Measurements from ENCODE around the gene NFS1.

NFS1 gene

DNA sequence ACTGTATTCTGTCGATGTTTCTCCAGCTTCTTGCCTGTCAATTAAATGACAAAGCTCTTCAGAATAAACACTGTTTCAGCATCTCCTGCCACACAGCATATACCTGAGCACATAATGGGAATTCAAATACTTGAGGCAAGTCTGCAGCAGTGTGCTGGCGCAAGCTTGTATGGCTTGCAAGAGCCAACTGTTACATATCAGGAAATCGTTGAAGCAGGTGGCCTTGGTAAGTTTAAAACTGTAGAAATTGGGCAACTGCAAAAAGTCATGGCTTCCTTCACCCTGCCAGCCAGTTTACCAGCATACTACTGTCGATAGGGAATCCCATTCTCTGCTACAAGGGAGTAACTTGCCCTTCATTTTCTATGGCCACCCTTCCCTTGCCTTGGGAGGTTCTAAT, 57.4 kb downstream of the NFS1 start:
- no peak for DNase-seq (ENCODE audit: insufficient read length, low spot score)
- no peak for FAIRE-seq
- TF ChIP-seq, protein P1, sequence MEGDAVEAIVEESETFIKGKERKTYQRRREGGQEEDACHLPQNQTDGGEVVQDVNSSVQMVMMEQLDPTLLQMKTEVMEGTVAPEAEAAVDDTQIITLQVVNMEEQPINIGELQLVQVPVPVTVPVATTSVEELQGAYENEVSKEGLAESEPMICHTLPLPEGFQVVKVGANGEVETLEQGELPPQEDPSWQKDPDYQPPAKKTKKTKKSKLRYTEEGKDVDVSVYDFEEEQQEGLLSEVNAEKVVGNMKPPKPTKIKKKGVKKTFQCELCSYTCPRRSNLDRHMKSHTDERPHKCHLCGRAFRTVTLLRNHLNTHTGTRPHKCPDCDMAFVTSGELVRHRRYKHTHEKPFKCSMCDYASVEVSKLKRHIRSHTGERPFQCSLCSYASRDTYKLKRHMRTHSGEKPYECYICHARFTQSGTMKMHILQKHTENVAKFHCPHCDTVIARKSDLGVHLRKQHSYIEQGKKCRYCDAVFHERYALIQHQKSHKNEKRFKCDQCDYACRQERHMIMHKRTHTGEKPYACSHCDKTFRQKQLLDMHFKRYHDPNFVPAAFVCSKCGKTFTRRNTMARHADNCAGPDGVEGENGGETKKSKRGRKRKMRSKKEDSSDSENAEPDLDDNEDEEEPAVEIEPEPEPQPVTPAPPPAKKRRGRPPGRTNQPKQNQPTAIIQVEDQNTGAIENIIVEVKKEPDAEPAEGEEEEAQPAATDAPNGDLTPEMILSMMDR (IDR thresholded peaks at IDR 0.05; ENCODE audit: insufficient read depth, missing control alignments) = no peak

DNA sequence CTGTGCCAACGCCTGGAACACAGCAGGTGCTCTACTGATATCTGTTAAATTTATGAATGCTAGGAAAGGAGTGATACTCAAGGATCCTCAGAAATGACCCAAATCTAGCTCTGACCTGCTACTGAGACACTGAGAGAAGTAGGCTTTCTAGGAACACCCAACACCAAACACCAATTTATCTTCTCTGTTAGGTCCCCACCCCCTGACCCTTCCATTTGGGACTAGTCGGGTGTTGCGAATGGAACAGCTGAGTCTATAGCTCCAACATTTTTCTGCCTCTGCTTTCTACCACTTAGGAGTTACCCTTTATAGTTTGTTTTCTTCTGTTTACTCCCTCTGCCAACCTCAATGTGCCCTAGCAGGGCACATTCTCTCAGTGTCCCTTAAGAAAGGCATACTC, 58.4 kb downstream of the NFS1 start:
- DNase-seq (ENCODE audit: insufficient read length, low spot score) = no peak
- TF ChIP-seq, protein P1 (IDR thresholded peaks at IDR 0.05; ENCODE audit: insufficient read depth, missing control alignments) = no peak
- no peak for FAIRE-seq

DNA sequence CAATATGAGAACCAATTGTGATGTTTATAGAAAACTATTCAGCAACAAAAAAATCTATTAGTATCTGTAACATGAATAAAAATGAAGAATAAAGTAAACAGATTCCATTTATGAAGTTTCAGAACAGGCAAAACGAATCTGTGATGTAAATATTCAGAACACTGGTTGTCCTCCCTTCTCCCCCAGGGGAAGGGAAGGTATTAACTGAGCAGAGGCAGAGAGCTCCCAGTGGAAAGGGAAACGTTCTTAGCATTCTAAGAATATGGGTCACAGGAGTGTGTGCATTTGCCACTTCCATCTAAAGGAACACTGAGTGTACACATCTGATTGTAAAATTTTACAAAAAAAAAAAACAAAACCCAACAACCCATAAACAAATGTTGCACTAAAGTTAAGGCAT, 60.4 kb downstream of the NFS1 start:
- TF ChIP-seq, protein P1 (IDR thresholded peaks at IDR 0.05; ENCODE audit: insufficient read depth, missing control alignments) = no peak
- FAIRE-seq (no peak), DNase-seq (ENCODE audit: insufficient read length, low spot score) (no peak)

DNA sequence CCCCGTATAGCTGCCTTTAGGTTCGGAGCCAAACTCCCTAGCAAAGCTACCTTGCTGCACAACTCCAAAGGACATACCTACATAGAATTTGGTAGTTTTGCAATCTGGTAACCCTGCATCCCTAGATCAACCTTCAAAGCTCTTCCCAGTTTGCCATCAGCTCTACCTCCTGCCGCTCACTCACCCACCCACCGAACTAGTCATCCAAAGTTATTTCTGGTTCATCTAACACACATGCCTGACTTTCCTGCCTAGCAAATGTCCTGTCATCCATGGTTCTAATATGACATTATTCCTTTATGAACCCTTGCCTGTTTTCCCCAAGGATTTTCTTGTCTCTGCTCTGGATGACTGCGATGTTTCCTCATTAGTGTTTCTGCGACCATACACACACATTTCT, 61.9 kb downstream of the NFS1 start:
- TF ChIP-seq, protein P1 (IDR thresholded peaks at IDR 0.05; ENCODE audit: insufficient read depth, missing control alignments) = no peak
- no peak for DNase-seq (ENCODE audit: insufficient read length, low spot score)
- no peak for FAIRE-seq

DNA sequence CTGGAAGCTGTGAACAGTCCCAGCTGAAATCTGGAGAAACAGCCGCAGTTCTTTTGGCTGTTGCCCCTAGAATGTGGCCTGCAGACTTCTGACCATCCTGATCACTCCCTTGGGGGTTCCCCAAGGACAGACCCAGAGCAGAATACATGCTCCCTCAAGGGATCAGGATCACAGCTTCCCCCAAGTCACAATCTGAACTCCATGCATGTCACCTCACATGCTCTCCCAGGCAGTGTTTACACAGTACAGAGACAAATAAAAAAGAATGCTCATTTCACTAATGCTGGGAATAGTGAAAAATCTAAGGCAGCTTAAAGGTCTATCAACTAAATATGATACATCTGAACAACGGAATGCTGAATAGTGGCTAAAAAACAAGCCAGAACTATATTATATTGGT, 63.1 kb downstream of the NFS1 start:
- FAIRE-seq (no peak), DNase-seq (ENCODE audit: insufficient read length, low spot score) (no peak)
- TF ChIP-seq, protein P1 (IDR thresholded peaks at IDR 0.05; ENCODE audit: insufficient read depth, missing control alignments) = no peak

DNA sequence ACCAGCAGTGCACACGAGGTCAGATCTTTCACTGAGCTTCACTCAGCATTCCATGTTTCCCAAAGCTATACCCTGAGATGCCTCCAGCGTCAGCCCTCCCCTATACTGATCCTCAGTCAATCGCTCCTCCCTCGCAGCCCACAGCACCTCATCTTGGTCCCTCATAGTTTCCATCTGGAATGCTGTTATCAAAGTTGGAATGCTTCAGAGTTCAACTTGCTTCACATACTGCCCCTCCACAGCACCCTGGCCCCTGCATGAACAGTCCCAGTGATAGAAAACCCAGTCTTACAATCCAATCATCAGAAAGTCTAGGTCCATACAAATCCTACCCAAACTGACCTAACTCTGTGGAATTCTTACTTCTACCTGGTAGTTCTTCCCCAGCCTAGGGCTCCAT, 63.5 kb downstream of the NFS1 start:
- TF ChIP-seq, protein P1 (IDR thresholded peaks at IDR 0.05; ENCODE audit: insufficient read depth, missing control alignments) = no peak
- DNase-seq (ENCODE audit: insufficient read length, low spot score) (no peak), FAIRE-seq (no peak)

DNA sequence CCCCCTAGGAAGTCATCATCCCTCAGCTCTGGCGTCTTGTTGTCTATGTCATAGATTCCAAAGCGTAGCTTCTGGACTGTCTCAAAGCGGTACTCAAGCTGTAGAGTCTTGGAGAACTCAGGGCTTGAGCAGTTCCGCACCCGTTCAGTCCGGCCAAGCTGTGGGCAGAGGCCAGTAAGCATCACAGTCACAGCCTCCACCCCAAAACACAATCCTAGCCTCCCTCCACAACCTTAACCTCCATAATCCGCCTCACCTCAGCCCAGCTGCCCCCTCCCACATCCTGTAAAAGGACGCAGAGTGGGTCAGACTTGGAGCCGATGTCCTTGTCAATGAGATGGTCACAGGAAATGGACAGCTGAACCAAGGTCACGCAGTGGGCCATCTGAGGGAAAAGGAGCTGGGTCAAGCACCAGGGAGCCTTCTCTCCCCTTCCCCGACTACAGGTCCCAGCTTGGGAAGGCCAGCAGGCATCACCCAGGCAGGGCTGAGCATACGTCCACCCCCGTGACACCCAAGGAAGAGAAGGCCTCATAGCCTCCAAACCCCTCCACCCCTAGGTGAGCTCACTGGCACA, 66.5 kb downstream of the NFS1 start:
- TF ChIP-seq, protein P1 (IDR thresholded peaks at IDR 0.05; ENCODE audit: insufficient read depth, missing control alignments) = no peak
- FAIRE-seq (no peak), DNase-seq (ENCODE audit: insufficient read length, low spot score) (no peak)

Data from D721Med (cell line).